Measurements from ENCODE around the gene FOXC1. TPM values are rescaled to one million over a fixed set of nuclear protein-coding genes. Genes with fewer than 3 reads are reported as not detected.

FOXC1 gene
- total and polyA plus RNA-seq, 4 donors = 0.08 to 0.33 (median 0.14) TPM

- no peak for TF ChIP-seq REST (IDR thresholded peaks at IDR 0.05)
- no peak for TF ChIP-seq HNF4A (conservative IDR thresholded peaks at IDR 0.05)
- TF ChIP-seq YY1 (IDR thresholded peaks at IDR 0.05) = no peak
- TF ChIP-seq ATF3 (IDR thresholded peaks at IDR 0.05) = no peak
- TF ChIP-seq NR2F2 (IDR thresholded peaks at IDR 0.05) = no peak
- TF ChIP-seq TAF1 (conservative IDR thresholded peaks at IDR 0.05) = no peak
- TF ChIP-seq GABPA (IDR thresholded peaks at IDR 0.05 in 1 of 2, conservative IDR thresholded peaks at IDR 0.05 in 1 of 2) = no peak
- no peak for TF ChIP-seq FOXA1 (IDR thresholded peaks at IDR 0.05)
- no peak for TF ChIP-seq RAD21 (IDR thresholded peaks at IDR 0.05)
- TF ChIP-seq FOXA2 (IDR thresholded peaks at IDR 0.05) = no peak
- no peak for TF ChIP-seq RXRA (IDR thresholded peaks at IDR 0.05)
Measured at GRCh38 chr6:1593958-1594314, 15.8 kb upstream of the FOXC1 start (continued).

GRCh38 chr6:1594445-1595200, 15.1 kb upstream of the FOXC1 start:
- H3K27ac ChIP-seq (ENCODE audit: low read depth in 1 of 2, low read length in 2 of 2) = no peak overlapping the region
- H3K4me1 ChIP-seq (ENCODE audit: control insufficient read depth in 4 of 4, insufficient read depth in 4 of 4, low read length in 3 of 4) = peaks cover 0 to 4% (median 1%) of the 10 kb centered on the region in 4 donors
- 68% methylated on average over 33 of the region's 33 CpGs for WGBS
- H3K27me3 ChIP-seq (ENCODE audit: control insufficient read depth in 4 of 4, insufficient read depth in 4 of 4, low read length in 3 of 4) = peaks cover 0 to 6% (median 4%) of the 10 kb centered on the region in 4 donors
- H3K36me3 ChIP-seq (ENCODE audit: control insufficient read depth in 4 of 4, insufficient read depth in 3 of 4, low read depth in 1 of 4, low read length in 3 of 4) = no peaks in the 10 kb centered on the region
- no peak overlapping the region for H3K4me3 ChIP-seq (ENCODE audit: low read depth in 1 of 3, low read length in 3 of 3)
- H3K9me3 ChIP-seq (ENCODE audit: control insufficient read depth in 4 of 4, low read length in 3 of 4) = no peaks in the 10 kb centered on the region
- no peak for TF ChIP-seq RXRA (IDR thresholded peaks at IDR 0.05)
- no peak for TF ChIP-seq FOXA1 (IDR thresholded peaks at IDR 0.05)
- TF ChIP-seq ATF3 (IDR thresholded peaks at IDR 0.05) = no peak
- TF ChIP-seq HNF4G (IDR thresholded peaks at IDR 0.05) = no peak
- TF ChIP-seq MAX (IDR thresholded peaks at IDR 0.05) = no peak
- no peak for TF ChIP-seq HNF4A (conservative IDR thresholded peaks at IDR 0.05)
- no peak for TF ChIP-seq FOXA2 (IDR thresholded peaks at IDR 0.05)
- TF ChIP-seq ZBTB33 (IDR thresholded peaks at IDR 0.05) = no peak
- no peak for DNase-seq (ENCODE audit: low spot score)
- H3K9ac ChIP-seq (ENCODE audit: low read depth in 1 of 2, low read length in 2 of 2) = no peak overlapping the region
